Lower lobe of right lung (tissue), 2 donors: ENCODE data around the gene IRS2. TPM values are rescaled to one million over a fixed set of nuclear protein-coding genes. Genes with fewer than 3 reads are reported as not detected.

ENCODE experiments used
- ATAC-seq, 2 donors: fragments of 200-7000 bp; cut with Tn5 transposase; one replicate each; pipeline ENCODE4 v1.9.1; 2020 to 2022; ENCODE audit warnings: mild to moderate bottlenecking in 2 of 2, moderate library complexity in 2 of 2
- DNase-seq: peaks from one replicate; pipeline ENCODE4 v3.0.0-alpha.2; 2020
- H3K27ac ChIP-seq: fragments of 200-600 bp; one replicate; pipeline ENCODE4 v1.8.0; 2022
- H3K27me3 ChIP-seq: fragments of 200-600 bp; one replicate; pipeline ENCODE4 v1.8.0; 2022; ENCODE audit warnings: low read depth
- H3K36me3 ChIP-seq: fragments of 200-600 bp; one replicate; pipeline ENCODE4 v1.8.0; 2022; ENCODE audit warnings: mild to moderate bottlenecking
- H3K4me1 ChIP-seq: fragments of 200-600 bp; one replicate; pipeline ENCODE4 v1.8.0; 2022
- H3K4me3 ChIP-seq: fragments of 200-600 bp; one replicate; pipeline ENCODE4 v1.8.0; 2022; ENCODE audit warnings: mild to moderate bottlenecking
- H3K9me3 ChIP-seq: fragments of 200-600 bp; one replicate; pipeline ENCODE4 v1.8.0; 2022
- intact Hi-C: fragments of 100-400 bp; cut with DNase I; formaldehyde crosslinking; loops from one replicate; pipeline ENCODE4 v1.11.0; 2022
- total RNA-seq: library from RNA; stranded (reverse); fragmentation: NEBNext Ultra II Directional; extraction: Animal tissue kit (Norgen Biotek cat#: 25700); gene quantifications from one replicate; pipeline ENCODE4 v1.2.1, GENCODE V29; 2021
- TF ChIP-seq, protein P1 (sequence below): fragments of 200-600 bp; IDR thresholded peaks from one replicate; pipeline ENCODE4 v1.8.0; 2022; ENCODE audit warnings: antibody characterized with exemption, mild to moderate bottlenecking
- donor health status: DM: no; HTN: yes; CAD: no; lungs with severe emphysema.

Gene IRS2
- total RNA-seq, 1 donor from 2014 or later: 34.0 TPM

DNA sequence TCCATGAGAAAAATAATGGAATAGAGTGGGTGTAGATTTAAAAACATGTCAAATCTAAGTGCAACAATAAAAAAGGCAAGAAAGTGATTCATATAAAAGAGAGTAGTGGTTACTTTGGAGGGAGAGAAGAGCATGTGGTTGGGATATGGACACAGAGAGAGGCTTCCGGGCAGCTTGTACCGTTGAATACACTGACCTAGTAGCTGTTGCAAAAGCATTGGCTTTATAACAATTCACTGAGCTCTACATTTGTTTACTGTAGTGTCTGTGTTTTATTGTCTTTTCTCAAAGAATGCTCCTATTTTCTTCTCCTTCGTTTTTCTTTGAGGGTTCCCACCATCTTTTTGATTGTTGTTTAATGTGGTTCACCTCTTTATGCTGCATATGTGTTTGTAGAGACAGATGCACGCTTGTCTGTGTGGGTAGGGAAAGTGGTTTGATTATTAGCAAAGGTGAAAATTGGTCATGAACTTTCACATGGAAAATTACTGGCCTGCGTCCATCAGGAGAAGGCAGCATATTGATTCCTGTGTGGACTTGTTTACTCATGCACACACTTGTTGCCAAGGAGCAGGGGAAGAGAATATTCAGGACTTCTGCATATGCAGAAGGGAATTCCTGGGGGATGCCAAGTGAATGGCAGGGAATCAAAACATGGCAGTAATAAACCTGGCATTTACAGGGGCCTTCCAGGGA, 29.9 kb upstream of the IRS2 start:
- intact Hi-C loops: no loop called here
- TF ChIP-seq, protein P1, sequence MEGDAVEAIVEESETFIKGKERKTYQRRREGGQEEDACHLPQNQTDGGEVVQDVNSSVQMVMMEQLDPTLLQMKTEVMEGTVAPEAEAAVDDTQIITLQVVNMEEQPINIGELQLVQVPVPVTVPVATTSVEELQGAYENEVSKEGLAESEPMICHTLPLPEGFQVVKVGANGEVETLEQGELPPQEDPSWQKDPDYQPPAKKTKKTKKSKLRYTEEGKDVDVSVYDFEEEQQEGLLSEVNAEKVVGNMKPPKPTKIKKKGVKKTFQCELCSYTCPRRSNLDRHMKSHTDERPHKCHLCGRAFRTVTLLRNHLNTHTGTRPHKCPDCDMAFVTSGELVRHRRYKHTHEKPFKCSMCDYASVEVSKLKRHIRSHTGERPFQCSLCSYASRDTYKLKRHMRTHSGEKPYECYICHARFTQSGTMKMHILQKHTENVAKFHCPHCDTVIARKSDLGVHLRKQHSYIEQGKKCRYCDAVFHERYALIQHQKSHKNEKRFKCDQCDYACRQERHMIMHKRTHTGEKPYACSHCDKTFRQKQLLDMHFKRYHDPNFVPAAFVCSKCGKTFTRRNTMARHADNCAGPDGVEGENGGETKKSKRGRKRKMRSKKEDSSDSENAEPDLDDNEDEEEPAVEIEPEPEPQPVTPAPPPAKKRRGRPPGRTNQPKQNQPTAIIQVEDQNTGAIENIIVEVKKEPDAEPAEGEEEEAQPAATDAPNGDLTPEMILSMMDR: no peak
- H3K36me3 ChIP-seq: no peaks in the 10 kb centered on the region
- no peaks in the 10 kb centered on the region for H3K9me3 ChIP-seq
- ATAC-seq (no peak), DNase-seq (no peak)
- no peaks in the 10 kb centered on the region for H3K4me1 ChIP-seq
- H3K27ac ChIP-seq: no peak overlapping the region
- peaks cover 4% of the 10 kb centered on the region for H3K27me3 ChIP-seq
- H3K4me3 ChIP-seq: no peak overlapping the region

DNA sequence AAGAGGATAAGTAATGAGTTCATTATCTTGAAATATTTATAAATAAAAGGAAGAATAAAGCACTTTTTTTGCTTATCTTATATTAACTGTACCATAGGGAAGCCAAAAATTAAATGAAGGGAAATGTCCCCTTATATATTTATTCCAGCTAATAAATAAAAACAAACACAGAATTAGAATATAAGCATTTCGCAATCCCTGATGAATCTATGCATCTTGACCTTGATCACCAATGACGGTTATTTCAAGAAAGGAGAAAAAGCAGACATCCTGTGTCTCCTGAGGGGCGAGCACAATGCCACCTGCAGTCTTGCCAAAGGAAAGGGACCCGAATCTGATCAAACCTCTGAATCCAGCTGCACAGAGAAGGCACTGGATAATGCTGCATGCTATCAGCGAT, 29.3 kb upstream of the IRS2 start:
- H3K4me3 ChIP-seq: no peak overlapping the region
- ATAC-seq (no peak), DNase-seq (no peak)
- no peaks in the 10 kb centered on the region for H3K4me1 ChIP-seq
- peaks cover 4% of the 10 kb centered on the region for H3K27me3 ChIP-seq
- H3K27ac ChIP-seq: no peak overlapping the region
- no peaks in the 10 kb centered on the region for H3K36me3 ChIP-seq
- intact Hi-C loops: no loop called here
- H3K9me3 ChIP-seq: no peaks in the 10 kb centered on the region
- TF ChIP-seq, protein P1: no peak

DNA sequence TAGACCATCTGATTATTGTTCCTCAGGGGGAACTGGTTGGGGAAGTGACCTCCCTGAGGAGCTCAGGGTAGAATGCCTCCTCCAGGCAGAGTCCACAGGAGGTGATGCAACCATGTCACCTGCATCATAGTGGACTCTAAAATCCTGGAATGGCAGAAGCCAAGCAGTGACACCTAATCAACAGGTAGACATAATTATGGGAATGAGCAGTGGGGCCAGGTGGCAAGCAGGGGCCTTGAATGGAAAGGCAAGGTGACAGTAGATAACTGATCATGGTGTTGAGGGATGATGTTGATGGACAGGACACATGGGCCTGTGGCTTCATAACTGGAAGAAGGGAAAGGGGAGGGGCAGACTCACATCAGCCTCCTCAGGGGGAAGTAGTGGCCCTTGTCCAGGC, 27.3 kb upstream of the IRS2 start:
- ATAC-seq (no peak), DNase-seq (no peak)
- intact Hi-C loops: no loop called here
- no peaks in the 10 kb centered on the region for H3K36me3 ChIP-seq
- no peaks in the 10 kb centered on the region for H3K4me1 ChIP-seq
- H3K4me3 ChIP-seq: no peak overlapping the region
- H3K27ac ChIP-seq: no peak overlapping the region
- H3K27me3 ChIP-seq: peaks cover 4% of the 10 kb centered on the region
- TF ChIP-seq, protein P1: no peak
- no peaks in the 10 kb centered on the region for H3K9me3 ChIP-seq

DNA sequence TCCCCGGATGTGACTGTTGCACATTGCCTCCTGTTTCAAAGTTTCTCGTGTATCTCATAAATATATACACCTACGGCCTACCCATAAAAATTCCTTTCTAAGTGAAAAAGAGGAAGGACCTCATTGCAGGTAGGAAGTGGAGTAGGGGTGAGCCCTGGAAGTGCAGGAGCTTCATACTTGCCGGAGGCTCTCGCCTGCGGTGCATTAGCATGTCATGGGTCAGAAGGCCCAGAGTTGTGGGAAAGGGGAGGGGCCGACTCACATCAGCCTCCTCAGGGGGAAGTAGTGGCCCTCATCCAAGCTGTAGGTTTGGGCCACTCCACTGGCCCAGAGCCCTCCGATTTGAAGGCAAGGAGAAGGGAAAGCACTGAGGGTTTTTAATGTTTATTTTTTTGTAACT, 26.0 kb upstream of the IRS2 start:
- intact Hi-C loops: no loop called here
- ATAC-seq (no peak), DNase-seq (no peak)
- peaks cover 6% of the 10 kb centered on the region for H3K27me3 ChIP-seq
- TF ChIP-seq, protein P1: no peak
- no peak overlapping the region for H3K27ac ChIP-seq
- no peaks in the 10 kb centered on the region for H3K4me1 ChIP-seq
- H3K9me3 ChIP-seq: no peaks in the 10 kb centered on the region
- H3K4me3 ChIP-seq: no peak overlapping the region
- no peaks in the 10 kb centered on the region for H3K36me3 ChIP-seq

DNA sequence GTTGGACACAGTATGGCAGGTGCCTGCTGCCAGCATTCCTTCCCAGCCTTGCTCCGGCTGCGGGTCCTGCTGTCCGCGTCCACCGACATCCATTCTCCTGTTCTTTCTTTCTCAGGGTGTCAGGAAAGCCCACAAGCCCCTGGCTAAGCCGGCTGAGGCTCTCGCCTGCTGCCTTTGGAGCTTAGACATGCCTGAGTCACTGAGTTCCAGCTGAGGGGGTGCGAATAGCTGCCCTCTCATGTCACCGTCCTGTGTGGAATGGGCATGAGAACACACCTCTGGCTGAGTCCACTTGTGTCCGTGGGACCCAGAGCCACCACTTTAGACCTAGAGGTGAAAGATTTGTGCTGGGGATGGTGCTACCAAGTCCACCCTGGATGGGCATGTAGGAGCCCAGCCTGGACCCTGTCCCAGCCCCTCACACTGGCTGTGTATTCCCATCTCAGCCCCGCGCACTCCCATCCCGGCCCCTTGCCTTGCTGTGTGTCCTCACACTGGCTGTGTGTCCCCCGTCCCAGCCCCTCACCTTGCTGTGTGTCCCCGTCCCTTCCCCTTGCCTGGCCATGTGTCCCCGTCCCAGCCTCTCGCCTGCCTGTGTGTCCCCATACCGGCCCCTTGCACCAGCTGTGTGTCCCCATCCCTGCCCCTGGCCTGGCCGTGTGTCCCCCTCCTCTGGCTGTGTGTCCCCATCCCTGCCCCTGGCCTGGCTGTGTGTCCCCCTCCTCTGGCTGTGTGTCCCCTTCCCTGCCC, 24.6 kb upstream of the IRS2 start:
- Histone ChIP-seq H3K36me3 (no peaks in the 10 kb centered on the region), H3K4me3 (no peak overlapping the region), H3K27ac (no peak overlapping the region), H3K27me3 (peaks cover 6% of the 10 kb centered on the region), H3K9me3 (no peaks in the 10 kb centered on the region), H3K4me1 (no peaks in the 10 kb centered on the region)
- intact Hi-C loops: no loop called here
- DNase-seq: no peak
- ATAC-seq: peak; percentile 7 to 8
- TF ChIP-seq, protein P1: no peak
